NCI-H1417 (cell line): ENCODE data around the gene TCF7L1.
A peak's percentile ranks its signal among the peaks of the same experiment; 100 is the strongest.

ENCODE experiments used
- DNase-seq, 3 experiments: peaks; one replicate each; lab custom pipeline; 2025; lab: John Stamatoyannopoulos, UW

The TCF7L1 gene

GRCh38 chr2:85163675-85164074 is 30.5 kb downstream of the TCF7L1 start:
- no peak for DNase-seq

- DNase-seq, result peak in 2 of 3 experiments; percentile 1 to 51
These were observed 31.0 kb downstream of the TCF7L1 start for GRCh38 chr2:85164145-85164569.

GRCh38 chr2:85165088-85165690 is 32.0 kb downstream of the TCF7L1 start:
- DNase-seq, result no peak

GRCh38 chr2:85166021-85166420 is 32.8 kb downstream of the TCF7L1 start:
- DNase-seq, result no peak

GRCh38 chr2:85167479-85167878 is 34.3 kb downstream of the TCF7L1 start:
- DNase-seq, result no peak

GRCh38 chr2:85168942-85169341 is 35.8 kb downstream of the TCF7L1 start:
- no peak for DNase-seq

GRCh38 chr2:85169581-85169980 is 36.4 kb downstream of the TCF7L1 start:
- DNase-seq, result no peak

- DNase-seq, result no peak
These were observed 37.8 kb downstream of the TCF7L1 start for GRCh38 chr2:85170938-85171475.

- DNase-seq, result no peak
These were observed 38.7 kb downstream of the TCF7L1 start for GRCh38 chr2:85171916-85172315.

GRCh38 chr2:85173909-85174308 is 40.7 kb downstream of the TCF7L1 start:
- DNase-seq, result no peak

- no peak for DNase-seq
These were observed 41.8 kb downstream of the TCF7L1 start for GRCh38 chr2:85174943-85175342.

- no peak for DNase-seq
These were observed 42.4 kb downstream of the TCF7L1 start for GRCh38 chr2:85175369-85176299.

- no peak for DNase-seq
These were observed 44.0 kb downstream of the TCF7L1 start for GRCh38 chr2:85177031-85177824.

GRCh38 chr2:85178154-85178553 is 45.0 kb downstream of the TCF7L1 start:
- no peak for DNase-seq

- peak in 1 of 3 experiments; percentile 24 for DNase-seq
These were observed 45.8 kb downstream of the TCF7L1 start for GRCh38 chr2:85178980-85179411.

- no peak for DNase-seq
These were observed 46.3 kb downstream of the TCF7L1 start for GRCh38 chr2:85179541-85179940.

- DNase-seq, result no peak
These were observed 47.3 kb downstream of the TCF7L1 start for GRCh38 chr2:85180322-85181133.

GRCh38 chr2:85181134-85181631 is 48.0 kb downstream of the TCF7L1 start:
- peak in 1 of 3 experiments; percentile 12 for DNase-seq

- no peak for DNase-seq
These were observed 48.8 kb downstream of the TCF7L1 start for GRCh38 chr2:85181844-85182456.

GRCh38 chr2:85183076-85183475 is 49.9 kb downstream of the TCF7L1 start:
- DNase-seq, result no peak

- no peak for DNase-seq
These were observed 50.3 kb downstream of the TCF7L1 start for GRCh38 chr2:85183479-85183878.
